ENCODE results near the gene EID1.

Gene EID1

DNA sequence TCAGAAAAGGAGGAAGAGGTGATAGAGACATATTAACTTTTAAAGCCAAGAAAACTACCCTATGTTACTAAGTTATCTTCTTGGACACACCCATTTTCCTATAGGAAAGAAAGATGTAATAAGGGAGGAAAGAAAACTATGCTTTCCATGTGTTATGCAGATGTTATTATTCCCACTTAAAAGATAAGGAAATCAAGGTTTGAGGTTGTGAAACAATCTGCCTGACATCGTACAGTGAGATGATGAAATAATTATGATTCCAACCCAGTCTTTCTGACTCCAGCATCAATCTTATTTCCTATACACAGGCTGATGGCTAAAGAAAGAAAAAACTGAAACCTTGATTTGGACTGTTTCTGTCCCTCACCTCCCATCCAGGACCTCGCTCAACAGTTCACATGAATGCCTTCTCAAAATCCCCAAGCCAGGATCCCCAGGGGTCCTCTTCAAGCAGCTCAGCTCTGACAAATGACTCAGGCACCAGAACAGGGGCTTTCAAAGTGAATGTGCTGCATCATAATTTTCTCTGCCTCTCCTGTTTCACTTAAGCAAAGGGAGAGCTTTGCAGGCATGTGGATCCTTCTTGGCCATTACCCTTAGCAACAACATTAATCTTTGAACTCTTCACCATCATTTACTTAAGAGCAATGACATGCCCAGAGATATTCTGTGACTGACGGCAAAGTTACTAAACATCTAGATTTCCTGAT is 12.4 kb upstream of the EID1 start:
- H3K9me2 ChIP-seq (replicated peaks; ENCODE audit: low read depth, low read length): no peaks in the 10 kb centered on the region
- no peaks in the 10 kb centered on the region for H3K27me3 ChIP-seq (ENCODE audit: insufficient read depth, low read length, poor library complexity, severe bottlenecking)
- no peaks in the 10 kb centered on the region for H3K9me3 ChIP-seq (ENCODE audit: insufficient read depth, low read depth, low read length)
- H3K36me3 ChIP-seq (ENCODE audit: insufficient read depth, low read length): no peaks in the 10 kb centered on the region
- H3K79me2 ChIP-seq (ENCODE audit: insufficient read depth, low read length): no peaks in the 10 kb centered on the region
- H2AFZ ChIP-seq (ENCODE audit: low read length): no peak overlapping the region
- no peak overlapping the region for H3K9ac ChIP-seq (ENCODE audit: low read depth, low read length, poor library complexity, severe bottlenecking)
- H3F3A ChIP-seq (ENCODE audit: low read depth): no peaks in the 10 kb centered on the region
- H4K20me1 ChIP-seq (ENCODE audit: insufficient read depth, low read length, poor library complexity, severe bottlenecking): no peaks in the 10 kb centered on the region
- H3K4me1 ChIP-seq (ENCODE audit: insufficient read depth, low read length, poor library complexity, severe bottlenecking): peaks cover 13% of the 10 kb centered on the region
- no peak overlapping the region for H3K4me2 ChIP-seq (ENCODE audit: low read depth, low read length, poor library complexity, severe bottlenecking)
- H3K4me3 ChIP-seq (ENCODE audit: low read length, poor library complexity, severe bottlenecking): no peak overlapping the region
- TF ChIP-seq EZH2phosphoT487 (IDR thresholded peaks at IDR 0.05; ENCODE audit: borderline replicate concordance): no peak
- TF ChIP-seq, protein P1, sequence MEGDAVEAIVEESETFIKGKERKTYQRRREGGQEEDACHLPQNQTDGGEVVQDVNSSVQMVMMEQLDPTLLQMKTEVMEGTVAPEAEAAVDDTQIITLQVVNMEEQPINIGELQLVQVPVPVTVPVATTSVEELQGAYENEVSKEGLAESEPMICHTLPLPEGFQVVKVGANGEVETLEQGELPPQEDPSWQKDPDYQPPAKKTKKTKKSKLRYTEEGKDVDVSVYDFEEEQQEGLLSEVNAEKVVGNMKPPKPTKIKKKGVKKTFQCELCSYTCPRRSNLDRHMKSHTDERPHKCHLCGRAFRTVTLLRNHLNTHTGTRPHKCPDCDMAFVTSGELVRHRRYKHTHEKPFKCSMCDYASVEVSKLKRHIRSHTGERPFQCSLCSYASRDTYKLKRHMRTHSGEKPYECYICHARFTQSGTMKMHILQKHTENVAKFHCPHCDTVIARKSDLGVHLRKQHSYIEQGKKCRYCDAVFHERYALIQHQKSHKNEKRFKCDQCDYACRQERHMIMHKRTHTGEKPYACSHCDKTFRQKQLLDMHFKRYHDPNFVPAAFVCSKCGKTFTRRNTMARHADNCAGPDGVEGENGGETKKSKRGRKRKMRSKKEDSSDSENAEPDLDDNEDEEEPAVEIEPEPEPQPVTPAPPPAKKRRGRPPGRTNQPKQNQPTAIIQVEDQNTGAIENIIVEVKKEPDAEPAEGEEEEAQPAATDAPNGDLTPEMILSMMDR (conservative IDR thresholded peaks at IDR 0.05; ENCODE audit: low read length): no peak

DNA sequence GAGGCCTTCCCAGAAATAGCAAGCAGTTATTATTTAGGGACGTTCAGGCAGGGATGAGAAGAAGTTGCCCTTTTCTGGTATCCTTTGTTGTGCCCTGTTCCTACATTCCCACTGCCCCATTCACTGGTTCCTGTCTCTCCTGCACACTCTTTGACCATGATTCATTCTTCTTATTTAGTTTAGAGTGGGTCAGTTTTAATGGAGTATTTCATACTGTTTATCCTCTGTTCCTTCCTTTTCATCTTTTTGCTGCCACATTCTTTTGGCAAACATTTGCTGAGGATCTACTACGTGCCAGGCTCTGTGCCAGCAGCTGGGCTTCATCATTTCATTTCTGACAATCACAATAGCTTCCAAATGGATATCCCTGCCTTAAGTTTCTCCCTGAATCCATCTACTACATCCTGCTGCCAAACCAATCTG is 11.8 kb upstream of the EID1 start:
- no peak overlapping the region for H3K4me2 ChIP-seq (ENCODE audit: low read depth, low read length, poor library complexity, severe bottlenecking)

DNA sequence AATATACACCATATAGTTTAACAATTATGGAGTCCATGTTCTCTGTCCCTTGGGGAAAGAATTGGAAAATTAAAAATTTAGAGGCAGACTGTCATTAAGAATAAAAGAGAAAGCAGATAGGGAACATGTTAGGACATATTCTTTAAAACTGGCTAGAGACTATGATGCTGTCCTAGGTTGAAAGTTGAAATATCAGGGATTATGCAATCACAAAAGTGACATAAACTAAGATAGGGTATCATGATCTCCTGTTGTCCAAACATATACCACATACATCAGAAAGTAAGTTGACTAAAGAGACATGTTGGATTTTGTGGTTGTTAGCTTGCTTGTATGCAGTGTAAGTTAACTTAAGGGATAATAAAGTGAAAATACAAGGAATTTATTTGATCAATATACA is 9.9 kb upstream of the EID1 start:
- Histone ChIP-seq H3K9ac (ENCODE audit: low read depth, low read length, poor library complexity, severe bottlenecking) (no peak overlapping the region), H4K20me1 (ENCODE audit: insufficient read depth, low read length, poor library complexity, severe bottlenecking) (no peaks in the 10 kb centered on the region), H3K9me2 (replicated peaks; ENCODE audit: low read depth, low read length) (no peaks in the 10 kb centered on the region), H3K27me3 (ENCODE audit: insufficient read depth, low read length, poor library complexity, severe bottlenecking) (no peaks in the 10 kb centered on the region), H3K9me3 (ENCODE audit: insufficient read depth, low read depth, low read length) (no peaks in the 10 kb centered on the region), H3K4me2 (ENCODE audit: low read depth, low read length, poor library complexity, severe bottlenecking) (no peak overlapping the region), H3K36me3 (ENCODE audit: insufficient read depth, low read length) (no peaks in the 10 kb centered on the region), H3K79me2 (ENCODE audit: insufficient read depth, low read length) (no peaks in the 10 kb centered on the region), H2AFZ (ENCODE audit: low read length) (no peak overlapping the region), H3K4me3 (ENCODE audit: low read length, poor library complexity, severe bottlenecking) (no peak overlapping the region), H3F3A (ENCODE audit: low read depth) (no peaks in the 10 kb centered on the region), H3K4me1 (ENCODE audit: insufficient read depth, low read length, poor library complexity, severe bottlenecking) (peaks cover 13% of the 10 kb centered on the region)
- TF ChIP-seq EZH2phosphoT487 (IDR thresholded peaks at IDR 0.05; ENCODE audit: borderline replicate concordance): no peak
- TF ChIP-seq, protein P1 (conservative IDR thresholded peaks at IDR 0.05; ENCODE audit: low read length): no peak

More for the DNA sequence above, 11.8 kb upstream of the EID1 start:
- Histone ChIP-seq H3F3A (ENCODE audit: low read depth) (no peaks in the 10 kb centered on the region), H3K79me2 (ENCODE audit: insufficient read depth, low read length) (no peaks in the 10 kb centered on the region), H3K36me3 (ENCODE audit: insufficient read depth, low read length) (no peaks in the 10 kb centered on the region), H3K4me1 (ENCODE audit: insufficient read depth, low read length, poor library complexity, severe bottlenecking) (peaks cover 13% of the 10 kb centered on the region), H2AFZ (ENCODE audit: low read length) (no peak overlapping the region), H3K9ac (ENCODE audit: low read depth, low read length, poor library complexity, severe bottlenecking) (no peak overlapping the region), H4K20me1 (ENCODE audit: insufficient read depth, low read length, poor library complexity, severe bottlenecking) (no peaks in the 10 kb centered on the region), H3K9me3 (ENCODE audit: insufficient read depth, low read depth, low read length) (no peaks in the 10 kb centered on the region), H3K9me2 (replicated peaks; ENCODE audit: low read depth, low read length) (no peaks in the 10 kb centered on the region), H3K4me3 (ENCODE audit: low read length, poor library complexity, severe bottlenecking) (no peak overlapping the region), H3K27me3 (ENCODE audit: insufficient read depth, low read length, poor library complexity, severe bottlenecking) (no peaks in the 10 kb centered on the region)
- no peak for TF ChIP-seq EZH2phosphoT487 (IDR thresholded peaks at IDR 0.05; ENCODE audit: borderline replicate concordance)
- TF ChIP-seq, protein P1 (conservative IDR thresholded peaks at IDR 0.05; ENCODE audit: low read length): no peak

All from Loucy (cell line).